Prostate gland (tissue), 2 donors: ENCODE results near the gene GPM6B.

Experiments
- POLR2A ChIP-seq: fragments of 450-650 bp; IDR thresholded peaks from one replicate; pipeline ENCODE4 v1.6.1; 2016; ENCODE audit warnings: antibody characterized with exemption, mild to moderate bottlenecking
- TF ChIP-seq, protein P1 (sequence below), 4 experiments: fragments of 200-600 bp in 2 of 4; fragments of 450-650 bp in 2 of 4; sonication (generic) in 2 of 4; IDR thresholded peaks; 1 replicate in 3 of 4; 2 replicates in 1 of 4; pipeline ENCODE4 v1.5.1; 2016 to 2019; ENCODE audit warnings: antibody characterized with exemption in 4 of 4, mild to moderate bottlenecking in 2 of 4, moderate library complexity in 2 of 4

DNA sequence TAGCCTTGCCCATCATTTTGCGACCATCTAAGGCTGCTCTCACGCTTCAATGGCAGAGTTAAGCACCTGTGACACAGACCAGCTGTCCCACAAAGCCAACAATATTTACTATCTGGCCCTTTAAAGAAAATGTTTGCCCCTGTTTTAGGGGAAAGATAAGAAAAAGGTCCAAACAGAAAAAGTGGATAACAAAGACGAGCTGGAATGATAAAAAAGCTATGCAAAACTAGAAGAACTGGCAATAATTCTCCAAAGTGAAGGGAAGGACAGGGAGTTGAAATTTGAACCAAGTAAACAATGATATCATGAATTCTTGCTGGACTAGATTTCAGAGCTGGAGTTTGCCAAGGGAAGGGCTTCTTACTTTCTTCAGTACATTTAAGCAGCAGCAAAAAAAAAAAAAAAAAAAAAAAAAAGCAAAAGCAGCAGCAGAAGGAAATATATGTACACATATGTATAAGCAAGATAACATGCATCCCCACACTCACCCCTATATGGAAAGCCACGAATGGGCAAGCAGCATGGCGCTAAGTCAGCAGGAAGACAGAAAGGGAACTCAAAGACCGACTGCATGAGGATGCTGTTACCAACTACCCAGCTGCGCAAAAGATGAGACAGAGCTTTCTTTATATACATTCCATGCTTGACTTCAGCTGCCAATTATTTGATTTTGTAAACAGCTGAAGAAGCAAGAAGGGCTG is 94.9 kb downstream of the GPM6B start:
- TF ChIP-seq POLR2A, result no peak
- TF ChIP-seq, protein P1, sequence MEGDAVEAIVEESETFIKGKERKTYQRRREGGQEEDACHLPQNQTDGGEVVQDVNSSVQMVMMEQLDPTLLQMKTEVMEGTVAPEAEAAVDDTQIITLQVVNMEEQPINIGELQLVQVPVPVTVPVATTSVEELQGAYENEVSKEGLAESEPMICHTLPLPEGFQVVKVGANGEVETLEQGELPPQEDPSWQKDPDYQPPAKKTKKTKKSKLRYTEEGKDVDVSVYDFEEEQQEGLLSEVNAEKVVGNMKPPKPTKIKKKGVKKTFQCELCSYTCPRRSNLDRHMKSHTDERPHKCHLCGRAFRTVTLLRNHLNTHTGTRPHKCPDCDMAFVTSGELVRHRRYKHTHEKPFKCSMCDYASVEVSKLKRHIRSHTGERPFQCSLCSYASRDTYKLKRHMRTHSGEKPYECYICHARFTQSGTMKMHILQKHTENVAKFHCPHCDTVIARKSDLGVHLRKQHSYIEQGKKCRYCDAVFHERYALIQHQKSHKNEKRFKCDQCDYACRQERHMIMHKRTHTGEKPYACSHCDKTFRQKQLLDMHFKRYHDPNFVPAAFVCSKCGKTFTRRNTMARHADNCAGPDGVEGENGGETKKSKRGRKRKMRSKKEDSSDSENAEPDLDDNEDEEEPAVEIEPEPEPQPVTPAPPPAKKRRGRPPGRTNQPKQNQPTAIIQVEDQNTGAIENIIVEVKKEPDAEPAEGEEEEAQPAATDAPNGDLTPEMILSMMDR (IDR thresholded peaks at IDR 0.05), result no peak
